Measurements from ENCODE around the gene KIF1B.
A peak's percentile ranks its signal among the peaks of the same experiment; 100 is the strongest.

The KIF1B gene

GRCh38 chr1:10326251-10326650 is 115.9 kb downstream of the KIF1B start:
- Histone ChIP-seq H3K9ac (ENCODE audit: insufficient read length) (no peak overlapping the region), H3K9me3 (ENCODE audit: low read depth, low read length) (no peaks in the 10 kb centered on the region), H3K27ac (no peak overlapping the region), H3K36me3 (ENCODE audit: insufficient read depth, low read length) (peaks cover 24% of the 10 kb centered on the region), H3K4me3 (no peak overlapping the region)
- TF ChIP-seq FOXP2 (optimal IDR thresholded peaks at IDR 0.05; ENCODE audit: control extremely low read depth, extremely low read length, insufficient read depth) (no peak), POLR2AphosphoS5 (IDR thresholded peaks at IDR 0.05; ENCODE audit: borderline replicate concordance, low read depth, low read length) (no peak), EZH2 (IDR thresholded peaks at IDR 0.05) (no peak)
- DNase-seq (ENCODE audit: low read depth, low spot score), result no peak

DNA sequence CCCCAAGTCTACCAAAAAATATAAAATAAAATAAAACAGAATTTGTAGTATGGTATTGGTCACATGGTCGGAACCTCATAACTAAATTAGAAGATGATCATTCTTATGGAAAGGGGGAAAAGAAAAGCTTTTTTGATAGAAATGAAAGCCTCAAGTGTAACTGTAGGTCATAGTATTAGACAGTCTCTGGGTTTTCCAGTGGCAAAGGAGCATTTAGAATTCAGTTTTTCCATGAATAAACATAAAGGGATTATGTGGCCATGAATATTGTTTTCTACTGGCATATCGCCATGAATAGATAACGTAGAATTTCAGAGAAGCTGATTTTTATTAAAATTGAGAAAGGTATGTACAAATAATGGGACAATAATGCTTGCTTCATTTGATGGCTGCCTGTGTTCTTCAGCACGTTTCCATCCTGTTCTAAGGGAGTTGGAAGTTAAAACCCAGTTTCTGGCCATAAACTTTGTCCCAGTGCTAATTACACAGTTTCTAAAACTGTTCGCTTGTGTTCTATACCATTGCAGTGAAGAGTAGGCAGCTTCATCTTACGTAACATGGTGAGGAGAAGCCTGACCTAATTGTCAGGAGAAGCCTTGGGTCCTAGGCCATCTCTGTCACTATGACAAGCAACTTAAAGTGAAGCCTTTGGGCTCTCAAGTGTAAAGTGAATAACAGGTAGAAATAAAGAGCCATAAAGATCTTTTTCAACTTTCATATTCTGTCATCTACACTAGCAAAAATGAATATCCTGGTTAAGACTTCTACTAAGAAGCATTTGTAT is 118.0 kb downstream of the KIF1B start:
- TF ChIP-seq POLR2AphosphoS5 (IDR thresholded peaks at IDR 0.05; ENCODE audit: borderline replicate concordance, low read depth, low read length), result no peak
- no peak for TF ChIP-seq FOXP2 (optimal IDR thresholded peaks at IDR 0.05; ENCODE audit: control extremely low read depth, extremely low read length, insufficient read depth)
- no peak for TF ChIP-seq EZH2 (IDR thresholded peaks at IDR 0.05)
- H3K4me3 ChIP-seq, result no peak overlapping the region
- no peaks in the 10 kb centered on the region for H3K9me3 ChIP-seq (ENCODE audit: low read depth, low read length)
- DNase-seq (ENCODE audit: low read depth, low spot score), result no peak
- H3K36me3 ChIP-seq (ENCODE audit: insufficient read depth, low read length), result peaks cover 21% of the 10 kb centered on the region
- H3K9ac ChIP-seq (ENCODE audit: insufficient read length), result no peak overlapping the region
- peak overlapping the region; percentile 58; the same call in 1 of the 2 replicates for H3K27ac ChIP-seq

- DNase-seq (ENCODE audit: low read depth, low spot score), result no peak
- TF ChIP-seq EZH2 (IDR thresholded peaks at IDR 0.05) (no peak), FOXP2 (optimal IDR thresholded peaks at IDR 0.05; ENCODE audit: control extremely low read depth, extremely low read length, insufficient read depth) (no peak), POLR2AphosphoS5 (IDR thresholded peaks at IDR 0.05; ENCODE audit: borderline replicate concordance, low read depth, low read length) (no peak)
- Histone ChIP-seq H3K9me3 (ENCODE audit: low read depth, low read length) (no peaks in the 10 kb centered on the region), H3K9ac (ENCODE audit: insufficient read length) (no peak overlapping the region), H3K4me3 (no peak overlapping the region), H3K27ac (no peak overlapping the region), H3K36me3 (ENCODE audit: insufficient read depth, low read length) (peaks cover 14% of the 10 kb centered on the region; the same call in 1 of the 2 replicates)
These were observed 127.1 kb downstream of the KIF1B start for GRCh38 chr1:10337436-10337835.

GRCh38 chr1:10338047-10338446 is 127.7 kb downstream of the KIF1B start:
- H3K36me3 ChIP-seq (ENCODE audit: insufficient read depth, low read length), result peaks cover 14% of the 10 kb centered on the region; the same call in 1 of the 2 replicates
- no peak for DNase-seq (ENCODE audit: low read depth, low spot score)
- TF ChIP-seq FOXP2 (optimal IDR thresholded peaks at IDR 0.05; ENCODE audit: control extremely low read depth, extremely low read length, insufficient read depth) (no peak), POLR2AphosphoS5 (IDR thresholded peaks at IDR 0.05; ENCODE audit: borderline replicate concordance, low read depth, low read length) (no peak), EZH2 (IDR thresholded peaks at IDR 0.05) (no peak)
- no peaks in the 10 kb centered on the region for H3K9me3 ChIP-seq (ENCODE audit: low read depth, low read length)
- H3K9ac ChIP-seq (ENCODE audit: insufficient read length), result no peak overlapping the region
- no peak overlapping the region for H3K4me3 ChIP-seq
- no peak overlapping the region for H3K27ac ChIP-seq

- TF ChIP-seq EZH2 (IDR thresholded peaks at IDR 0.05), result no peak
- TF ChIP-seq FOXP2 (optimal IDR thresholded peaks at IDR 0.05; ENCODE audit: control extremely low read depth, extremely low read length, insufficient read depth), result no peak
- TF ChIP-seq POLR2AphosphoS5 (IDR thresholded peaks at IDR 0.05; ENCODE audit: borderline replicate concordance, low read depth, low read length), result no peak
- H3K9ac ChIP-seq (ENCODE audit: insufficient read length), result no peak overlapping the region
- no peak for DNase-seq (ENCODE audit: low read depth, low spot score)
- H3K27ac ChIP-seq, result no peak overlapping the region
- no peaks in the 10 kb centered on the region for H3K9me3 ChIP-seq (ENCODE audit: low read depth, low read length)
- no peak overlapping the region for H3K4me3 ChIP-seq
- H3K36me3 ChIP-seq (ENCODE audit: insufficient read depth, low read length), result peaks cover 14% of the 10 kb centered on the region; the same call in 1 of the 2 replicates
These were observed 128.2 kb downstream of the KIF1B start for GRCh38 chr1:10338611-10339010.

- no peak for DNase-seq (ENCODE audit: low read depth, low spot score)
- H3K36me3 ChIP-seq (ENCODE audit: insufficient read depth, low read length), result peaks cover 14% of the 10 kb centered on the region; the same call in 1 of the 2 replicates
- H3K9ac ChIP-seq (ENCODE audit: insufficient read length), result no peak overlapping the region
- H3K4me3 ChIP-seq, result no peak overlapping the region
- TF ChIP-seq FOXP2 (optimal IDR thresholded peaks at IDR 0.05; ENCODE audit: control extremely low read depth, extremely low read length, insufficient read depth) (no peak), EZH2 (IDR thresholded peaks at IDR 0.05) (no peak), POLR2AphosphoS5 (IDR thresholded peaks at IDR 0.05; ENCODE audit: borderline replicate concordance, low read depth, low read length) (no peak)
- no peak overlapping the region for H3K27ac ChIP-seq
- no peaks in the 10 kb centered on the region for H3K9me3 ChIP-seq (ENCODE audit: low read depth, low read length)
These were observed 128.7 kb downstream of the KIF1B start for GRCh38 chr1:10339036-10339567.

DNA sequence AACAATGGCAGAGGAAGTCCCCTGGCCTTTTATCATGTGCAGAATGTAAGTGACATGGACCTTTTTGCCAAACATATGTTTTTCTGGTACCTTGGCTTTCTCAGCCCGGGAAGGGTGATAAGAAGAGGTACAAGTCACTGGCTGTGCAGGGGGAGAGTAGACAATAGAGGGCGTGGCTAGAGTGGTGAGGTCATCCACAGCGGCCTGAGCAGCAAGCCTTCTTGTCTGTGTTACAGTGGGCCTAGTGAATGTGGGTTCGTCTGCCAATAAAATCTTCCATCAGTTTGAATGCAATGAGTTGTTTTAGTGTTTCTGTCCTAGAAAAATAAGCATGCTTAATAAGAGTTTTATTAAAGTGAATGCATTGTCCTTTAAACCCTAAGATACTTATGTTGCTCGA is 129.4 kb downstream of the KIF1B start:
- Histone ChIP-seq H3K36me3 (ENCODE audit: insufficient read depth, low read length) (peaks cover 14% of the 10 kb centered on the region; the same call in 1 of the 2 replicates), H3K27ac (no peak overlapping the region), H3K9me3 (ENCODE audit: low read depth, low read length) (no peaks in the 10 kb centered on the region), H3K4me3 (no peak overlapping the region), H3K9ac (ENCODE audit: insufficient read length) (no peak overlapping the region)
- no peak for DNase-seq (ENCODE audit: low read depth, low spot score)
- TF ChIP-seq EZH2 (IDR thresholded peaks at IDR 0.05), result no peak
- no peak for TF ChIP-seq POLR2AphosphoS5 (IDR thresholded peaks at IDR 0.05; ENCODE audit: borderline replicate concordance, low read depth, low read length)
- no peak for TF ChIP-seq FOXP2 (optimal IDR thresholded peaks at IDR 0.05; ENCODE audit: control extremely low read depth, extremely low read length, insufficient read depth)

DNA sequence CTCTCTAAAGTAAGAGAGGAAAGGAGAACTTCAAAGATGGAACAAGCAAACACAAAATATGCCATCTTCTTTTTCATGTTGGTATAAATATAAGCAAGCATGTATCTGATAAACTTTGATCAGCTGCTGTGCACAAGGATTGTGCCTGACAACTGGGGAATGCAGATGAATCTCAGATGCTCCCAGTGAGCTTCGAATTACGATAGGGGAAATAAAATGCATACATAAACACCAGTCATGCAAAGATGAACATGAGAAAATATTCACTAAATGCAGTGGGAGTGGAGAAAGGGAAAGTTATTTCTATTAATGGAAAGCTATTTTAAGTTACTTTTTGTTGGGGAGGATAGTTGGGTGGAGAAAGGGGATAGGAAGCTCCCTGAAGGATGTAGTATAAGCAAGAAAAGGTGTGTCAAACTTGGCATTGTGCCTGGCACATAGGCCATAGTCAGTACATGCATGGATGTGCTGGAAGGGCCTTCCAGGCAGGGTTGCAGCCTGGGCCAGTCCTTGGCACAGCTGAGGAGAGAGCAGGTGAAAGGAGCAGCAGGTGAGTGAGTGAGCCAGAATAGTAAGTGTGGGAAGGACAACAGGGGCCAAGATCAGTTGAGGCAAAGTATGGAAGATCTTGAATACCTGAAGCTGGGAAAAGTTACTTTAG is 130.7 kb downstream of the KIF1B start:
- no peak overlapping the region for H3K27ac ChIP-seq
- TF ChIP-seq FOXP2 (optimal IDR thresholded peaks at IDR 0.05; ENCODE audit: control extremely low read depth, extremely low read length, insufficient read depth), result no peak
- no peak for TF ChIP-seq EZH2 (IDR thresholded peaks at IDR 0.05)
- TF ChIP-seq POLR2AphosphoS5 (IDR thresholded peaks at IDR 0.05; ENCODE audit: borderline replicate concordance, low read depth, low read length), result no peak
- peaks cover 14% of the 10 kb centered on the region; the same call in 1 of the 2 replicates for H3K36me3 ChIP-seq (ENCODE audit: insufficient read depth, low read length)
- no peak for DNase-seq (ENCODE audit: low read depth, low spot score)
- no peak overlapping the region for H3K9ac ChIP-seq (ENCODE audit: insufficient read length)
- H3K4me3 ChIP-seq, result no peak overlapping the region
- no peaks in the 10 kb centered on the region for H3K9me3 ChIP-seq (ENCODE audit: low read depth, low read length)
